ENCODE measurements around the gene ETV2.

The ETV2 gene

DNA sequence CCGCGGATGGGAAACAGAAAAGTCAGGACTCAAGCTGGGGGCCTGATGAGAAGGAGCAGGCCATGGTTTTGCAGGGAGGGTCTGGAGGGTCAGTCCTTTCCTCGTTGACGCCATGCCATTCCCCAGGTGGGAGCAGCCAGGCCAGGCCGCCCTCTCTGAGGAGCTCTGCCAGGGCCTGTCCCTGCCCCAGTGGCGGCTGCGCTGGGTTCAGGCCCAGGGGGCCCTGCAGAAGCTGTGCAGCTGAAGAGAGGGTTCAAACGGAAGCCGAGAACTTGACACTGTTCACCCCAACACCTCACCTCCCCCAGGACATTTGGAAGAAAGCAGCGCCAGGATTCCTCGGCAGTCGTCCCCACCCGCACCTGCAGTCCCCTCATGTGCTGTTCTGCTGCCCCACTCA is 18.8 kb upstream of the ETV2 start:
- H3K4me3 ChIP-seq (ENCODE audit: low read depth, low read length): no peak overlapping the region
- H3K36me3 ChIP-seq: peaks cover 28% of the 10 kb centered on the region
- TF ChIP-seq, protein P1, sequence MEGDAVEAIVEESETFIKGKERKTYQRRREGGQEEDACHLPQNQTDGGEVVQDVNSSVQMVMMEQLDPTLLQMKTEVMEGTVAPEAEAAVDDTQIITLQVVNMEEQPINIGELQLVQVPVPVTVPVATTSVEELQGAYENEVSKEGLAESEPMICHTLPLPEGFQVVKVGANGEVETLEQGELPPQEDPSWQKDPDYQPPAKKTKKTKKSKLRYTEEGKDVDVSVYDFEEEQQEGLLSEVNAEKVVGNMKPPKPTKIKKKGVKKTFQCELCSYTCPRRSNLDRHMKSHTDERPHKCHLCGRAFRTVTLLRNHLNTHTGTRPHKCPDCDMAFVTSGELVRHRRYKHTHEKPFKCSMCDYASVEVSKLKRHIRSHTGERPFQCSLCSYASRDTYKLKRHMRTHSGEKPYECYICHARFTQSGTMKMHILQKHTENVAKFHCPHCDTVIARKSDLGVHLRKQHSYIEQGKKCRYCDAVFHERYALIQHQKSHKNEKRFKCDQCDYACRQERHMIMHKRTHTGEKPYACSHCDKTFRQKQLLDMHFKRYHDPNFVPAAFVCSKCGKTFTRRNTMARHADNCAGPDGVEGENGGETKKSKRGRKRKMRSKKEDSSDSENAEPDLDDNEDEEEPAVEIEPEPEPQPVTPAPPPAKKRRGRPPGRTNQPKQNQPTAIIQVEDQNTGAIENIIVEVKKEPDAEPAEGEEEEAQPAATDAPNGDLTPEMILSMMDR (IDR thresholded peaks at IDR 0.05; ENCODE audit: low read depth, low read length): no peak
- H3K27me3 ChIP-seq (ENCODE audit: insufficient read depth, low read depth, severe bottlenecking): no peaks in the 10 kb centered on the region
- DNase-seq: no peak
- no peak overlapping the region for H3K27ac ChIP-seq
- no peaks in the 10 kb centered on the region for H3K9me3 ChIP-seq (ENCODE audit: severe bottlenecking)

DNA sequence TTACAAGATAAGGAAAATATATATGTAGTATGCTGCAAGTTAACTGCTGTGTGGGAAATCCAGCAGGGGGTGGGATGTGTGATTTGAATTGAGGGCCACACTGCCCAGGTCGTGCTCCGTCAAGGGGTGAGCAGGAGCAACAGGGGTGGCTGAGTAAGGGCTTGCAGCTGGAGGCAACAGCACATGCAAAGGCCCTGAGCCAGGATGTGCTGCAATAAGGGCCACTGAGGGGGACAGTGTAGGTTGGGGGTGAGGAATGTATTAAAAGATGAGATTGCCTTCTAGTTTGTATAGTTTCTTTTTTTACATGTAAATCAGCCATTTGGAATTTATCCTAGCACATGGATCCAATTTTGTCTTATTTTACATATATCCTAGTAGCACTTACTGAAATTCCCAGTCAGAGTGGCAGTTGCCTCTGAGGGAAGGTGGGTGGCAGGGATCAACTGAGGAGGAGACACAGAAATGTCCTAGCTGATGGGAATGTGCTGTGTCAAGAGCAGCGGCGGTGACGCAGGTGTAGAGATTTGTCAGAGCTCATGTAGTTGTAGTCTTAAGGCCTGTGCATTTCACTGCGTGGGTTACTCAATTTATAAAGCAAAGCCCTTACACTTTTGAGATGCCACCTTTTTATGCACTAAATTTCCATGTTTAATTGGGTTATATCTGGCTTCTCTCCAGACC is 18.1 kb upstream of the ETV2 start:
- DNase-seq: no peak
- no peak overlapping the region for H3K4me3 ChIP-seq (ENCODE audit: low read depth, low read length)
- H3K9me3 ChIP-seq (ENCODE audit: severe bottlenecking): no peaks in the 10 kb centered on the region
- no peak overlapping the region for H3K27ac ChIP-seq
- TF ChIP-seq, protein P1 (IDR thresholded peaks at IDR 0.05; ENCODE audit: low read depth, low read length): no peak
- H3K36me3 ChIP-seq: peaks cover 24% of the 10 kb centered on the region
- no peaks in the 10 kb centered on the region for H3K27me3 ChIP-seq (ENCODE audit: insufficient read depth, low read depth, severe bottlenecking)

DNA sequence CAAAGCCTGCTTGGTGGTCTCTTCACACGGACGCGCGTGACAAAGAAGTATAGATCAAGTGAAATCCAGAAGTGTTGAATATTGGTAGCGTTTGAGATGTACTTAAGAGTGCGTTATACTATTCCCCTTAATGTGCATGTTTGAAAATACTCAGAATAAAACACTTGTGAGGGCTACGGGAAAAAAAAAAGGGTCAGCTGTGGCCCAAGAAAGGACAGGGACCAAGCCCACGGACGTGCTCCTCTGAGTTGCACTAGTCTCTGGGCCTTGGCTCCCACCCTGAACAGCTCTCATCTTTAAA is 13.3 kb upstream of the ETV2 start:
- Histone ChIP-seq H3K9me3 (ENCODE audit: severe bottlenecking) (no peaks in the 10 kb centered on the region), H3K4me3 (ENCODE audit: low read depth, low read length) (peak overlapping the region; percentile 97), H3K27ac (peak overlapping the region; percentile 67), H3K27me3 (ENCODE audit: insufficient read depth, low read depth, severe bottlenecking) (no peaks in the 10 kb centered on the region), H3K36me3 (peaks cover 30% of the 10 kb centered on the region)
- DNase-seq: no peak
- TF ChIP-seq, protein P1 (IDR thresholded peaks at IDR 0.05; ENCODE audit: low read depth, low read length): no peak

DNA sequence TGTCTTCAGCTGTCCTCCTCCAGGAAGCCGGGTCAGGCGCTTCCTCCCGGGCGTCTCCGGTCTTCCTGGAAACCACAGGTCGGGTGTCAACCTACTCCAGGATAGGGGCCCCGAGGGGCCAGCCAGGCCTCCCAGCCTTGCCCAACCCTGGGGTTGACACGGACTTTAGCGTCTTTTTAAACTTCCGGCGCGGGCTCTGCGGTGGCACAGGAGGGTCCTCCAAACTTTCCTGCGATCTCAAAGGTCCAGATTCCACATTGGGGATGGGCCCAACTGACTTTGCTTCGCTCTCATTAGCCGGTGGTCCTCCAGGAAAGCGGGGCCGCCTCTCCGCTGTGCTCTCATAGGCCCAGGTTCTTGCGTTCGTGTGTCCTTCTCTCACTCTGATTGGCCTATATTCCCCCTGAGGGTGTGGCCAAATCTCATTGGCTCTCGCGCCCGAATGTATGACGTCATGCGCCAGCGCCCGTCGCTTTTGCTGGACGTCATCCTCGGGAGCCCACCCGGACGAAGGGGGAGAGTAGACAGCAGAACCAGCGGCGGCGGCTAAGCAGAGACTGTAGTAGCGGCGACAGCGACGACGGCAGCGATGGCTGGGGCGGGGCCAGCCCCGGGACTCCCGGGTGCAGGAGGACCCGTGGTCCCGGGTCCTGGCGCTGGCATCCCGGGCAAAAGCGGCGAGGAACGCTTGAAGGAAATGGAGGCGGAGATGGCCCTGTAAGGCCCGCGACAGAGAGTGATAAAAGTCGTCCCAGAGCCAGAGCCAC is 12.8 kb upstream of the ETV2 start, which contains the start of gene RBM42:
TSS of gene RBM42 (plus strand) at position 472 of the 767 bp plus-strand sequence. CDS start at position 590, 118 bp downstream.
- DNase-seq: peak; percentile 97
- H3K36me3 ChIP-seq: peaks cover 35% of the 10 kb centered on the region
- TF ChIP-seq, protein P1 (IDR thresholded peaks at IDR 0.05; ENCODE audit: low read depth, low read length): no peak

DNA sequence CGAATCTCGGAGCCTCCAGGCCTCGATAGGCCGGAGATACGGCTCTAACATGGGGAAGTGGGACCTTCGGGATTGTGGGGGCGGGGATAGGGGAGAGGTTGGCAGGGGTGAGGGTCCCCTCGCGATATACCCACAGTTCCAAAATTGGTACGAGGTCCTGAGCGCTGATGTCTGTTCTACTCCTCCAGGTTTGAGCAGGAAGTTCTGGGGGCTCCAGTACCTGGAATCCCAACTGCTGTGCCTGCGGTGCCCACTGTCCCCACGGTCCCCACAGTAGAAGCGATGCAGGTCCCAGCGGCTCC is 12.3 kb upstream of the ETV2 start:
- Histone ChIP-seq H3K27me3 (ENCODE audit: insufficient read depth, low read depth, severe bottlenecking) (no peaks in the 10 kb centered on the region), H3K9me3 (ENCODE audit: severe bottlenecking) (no peaks in the 10 kb centered on the region), H3K27ac (peak overlapping the region; percentile 79), H3K4me3 (ENCODE audit: low read depth, low read length) (peak overlapping the region; percentile 97), H3K36me3 (peaks cover 41% of the 10 kb centered on the region)
- TF ChIP-seq, protein P1 (IDR thresholded peaks at IDR 0.05; ENCODE audit: low read depth, low read length): no peak
- no peak for DNase-seq

More for the DNA sequence above, 12.8 kb upstream of the ETV2 start, which contains the start of gene RBM42:
- no peaks in the 10 kb centered on the region for H3K9me3 ChIP-seq (ENCODE audit: severe bottlenecking)
- H3K4me3 ChIP-seq (ENCODE audit: low read depth, low read length): peak within 1 kb of the TSS; percentile 97
- peak within 1 kb of the TSS; percentile 79 for H3K27ac ChIP-seq
- no peaks in the 10 kb centered on the region for H3K27me3 ChIP-seq (ENCODE audit: insufficient read depth, low read depth, severe bottlenecking)

Measured in WERI-Rb-1 (cell line).